K562 (cell line): Measurements from ENCODE around the gene APOB. TPM values are rescaled to one million over a fixed set of nuclear protein-coding genes. Genes with fewer than 3 reads are reported as not detected.

Experiments
- ATAC-seq: fragments of 200-7000 bp; cut with Tn5 transposase; 3 replicates; pipeline ENCODE4 v1.9.1; 2020; ENCODE audit warnings: moderate library complexity
- BruUV-seq: library from RNA; stranded (reverse); fragments of 400-500 nt; replicated peaks from 2 replicates; lab custom pipeline; 2021; lab: Mats Ljungman, UMichigan
- CTCF ChIA-PET: fragments of 300-600 bp; formaldehyde crosslinking; extraction: SDS; loops from one replicate; lab custom pipeline; 2021; ENCODE audit warnings: low intra/inter-chr PET ratio; lab: Yijun Ruan, JAX
- POLR2A ChIA-PET: fragments of 300-600, 350-650 bp; sonication (Branson Sonifier 250); formaldehyde crosslinking; extraction: SDS; loops from one replicate; lab custom pipeline; 2021; ENCODE audit warnings: antibody characterized with exemption, inconsistent platforms; lab: Yijun Ruan, JAX
- DNase-seq, 4 experiments: peaks; one replicate each; pipeline versions ENCODE4 v3.0.0 to v3.0.0-alpha.2; 2011 to 2018; ENCODE audit warnings: low spot score in 3 of 4, mixed read lengths in 3 of 4; ENCODE audit errors: extremely low read depth in 1 of 4
- FAIRE-seq: peaks from 2 replicates; lab custom pipeline; 2011; peaks lifted over from hg19 to GRCh38; lab: Jason Lieb, UNC
- H2AFZ ChIP-seq: 2 replicates; pipeline ENCODE4 v1.6.0; 2011; ENCODE audit warnings: low read depth, low read length, control low read depth, inconsistent platforms
- H3K27ac ChIP-seq: fragments of 200-600 bp; 3 replicates; pipeline ENCODE4 v1.8.0; 2011; ENCODE audit warnings: low read depth, mild to moderate bottlenecking, control low read depth, inconsistent platforms, low read length, moderate library complexity, mixed read lengths; ENCODE audit errors: extremely low read depth
- H3K27me3 ChIP-seq, 2 experiments: fragments of 300-600 bp in 1 of 2; 2 replicates in 1 of 2; 3 replicates in 1 of 2; pipeline versions ENCODE4 v1.6.0 to v1.8.0; 2011; ENCODE audit warnings: inconsistent platforms in 2 of 2, low read length in 2 of 2, mild to moderate bottlenecking in 1 of 2, mixed read lengths in 1 of 2, moderate library complexity in 1 of 2; ENCODE audit not compliant: control insufficient read depth in 2 of 2, insufficient read depth in 2 of 2
- H3K36me3 ChIP-seq: fragments of 300-600 bp; 3 replicates; pipeline ENCODE4 v1.8.0; 2011; ENCODE audit warnings: mild to moderate bottlenecking, low read length, inconsistent platforms; ENCODE audit not compliant: control insufficient read depth, insufficient read depth
- H3K4me1 ChIP-seq, 2 experiments: fragments of 200-600 bp in 1 of 2; replicated peaks in 1 of 2; 2 replicates in 1 of 2; 3 replicates in 1 of 2; pipeline versions ENCODE4 v1.5.1 to v1.8.0; 2011; ENCODE audit warnings: inconsistent platforms in 2 of 2, low read length in 2 of 2, mild to moderate bottlenecking in 1 of 2, mixed read lengths in 1 of 2, moderate library complexity in 1 of 2; ENCODE audit not compliant: control insufficient read depth in 2 of 2, insufficient read depth in 2 of 2
- H3K4me2 ChIP-seq: 2 replicates; pipeline ENCODE4 v1.6.1; 2011; ENCODE audit warnings: low read length, control low read depth, inconsistent platforms, mixed read lengths; ENCODE audit not compliant: insufficient read depth
- H3K4me3 ChIP-seq: fragments of 200-600 bp; sonication (generic), shearing (Covaris generic); 2 replicates; pipeline ENCODE4 v1.5.1; 2016; ENCODE audit warnings: control low read depth, inconsistent platforms
- H3K79me2 ChIP-seq: fragments of 200-600 bp; 3 replicates; pipeline ENCODE4 v1.8.0; 2011; ENCODE audit warnings: low read length, inconsistent platforms; ENCODE audit not compliant: control insufficient read depth, insufficient read depth
- H3K9ac ChIP-seq, 2 experiments: 2 replicates each; pipeline versions ENCODE4 v1.6.0 to v1.6.1; 2011; ENCODE audit warnings: low read depth in 2 of 2, low read length in 2 of 2, control low read depth in 1 of 2, inconsistent platforms in 1 of 2, mild to moderate bottlenecking in 1 of 2, mixed read lengths in 1 of 2; ENCODE audit not compliant: insufficient read depth in 1 of 2
- H3K9me1 ChIP-seq: one replicate; pipeline ENCODE4 v1.6.0; 2011; ENCODE audit warnings: inconsistent platforms, mild to moderate bottlenecking, low read length, moderate library complexity; ENCODE audit not compliant: control insufficient read depth, insufficient read depth
- H3K9me3 ChIP-seq: replicated peaks from 2 replicates; pipeline ENCODE4 v1.5.1; 2011; ENCODE audit warnings: low read depth, low read length, inconsistent platforms; ENCODE audit not compliant: control insufficient read depth, insufficient read depth
- H4K20me1 ChIP-seq: replicated peaks from 2 replicates; pipeline ENCODE4 v1.6.1; 2011; ENCODE audit warnings: low read length, inconsistent platforms, mixed read lengths; ENCODE audit not compliant: control insufficient read depth, insufficient read depth
- ADNP ChIP-seq: fragments of 200-800 bp; sonication (Bioruptor generic); IDR thresholded peaks from 2 replicates; pipeline ENCODE4 v1.6.1; 2016; ENCODE audit warnings: missing genetic modification characterization, missing compliant biosample characterization
- ARID1B ChIP-seq: fragments of 450-650 bp; IDR thresholded peaks from 2 replicates; pipeline ENCODE4 v1.6.1; 2016; ENCODE audit warnings: antibody characterized with exemption, mild to moderate bottlenecking, inconsistent platforms
- CREB3 ChIP-seq: fragments of 450-650 bp; conservative IDR thresholded peaks from 2 replicates; pipeline ENCODE4 v1.6.1; 2016; ENCODE audit warnings: missing genetic modification characterization, low read depth, mild to moderate bottlenecking, missing compliant biosample characterization, moderate library complexity
- ESRRB ChIP-seq: fragments of 250-450 bp; sonication (Bioruptor Pico); IDR thresholded peaks from 2 replicates; pipeline ENCODE4 v1.5.0; 2020; ENCODE audit warnings: mild to moderate bottlenecking, moderate library complexity, borderline replicate concordance
- ETV5 ChIP-seq: sonication (generic); formaldehyde crosslinking; IDR thresholded peaks from 2 replicates; pipeline ENCODE4 v1.4.0; 2020; ENCODE audit warnings: low read depth, mild to moderate bottlenecking, missing genetic modification reagents
- FOXO4 ChIP-seq: fragments of 450-650 bp; formaldehyde crosslinking; IDR thresholded peaks from 2 replicates; pipeline ENCODE4 v1.4.0; 2020; ENCODE audit warnings: mild to moderate bottlenecking, moderate library complexity
- KAT8 ChIP-seq: fragments of 450-650 bp; IDR thresholded peaks from 2 replicates; pipeline ENCODE4 v1.6.1; 2016; ENCODE audit warnings: low read depth, mild to moderate bottlenecking
- RBM17 ChIP-seq: fragments of 200-400 bp; formaldehyde crosslinking; IDR thresholded peaks from 2 replicates; pipeline ENCODE4 v1.6.1; 2017; ENCODE audit warnings: low read depth, mild to moderate bottlenecking, low read length, borderline replicate concordance
- ZNF121 ChIP-seq: sonication (generic); formaldehyde crosslinking; conservative IDR thresholded peaks from 2 replicates; pipeline ENCODE4 v1.8.0; 2022; ENCODE audit warnings: missing genetic modification reagents
- ZNF436 ChIP-seq: fragments of 250-450, 450-650 bp; sonication (Bioruptor Pico); formaldehyde crosslinking; IDR thresholded peaks from 2 replicates; pipeline ENCODE4 v1.7.0; 2020; ENCODE audit warnings: mild to moderate bottlenecking
- WGBS: fragments of 100-300 bp; shearing (Covaris generic); methylation state at CpG from one replicate; pipeline ENCODE4 v1.1.6; 2016; ENCODE audit warnings: low coverage, mixed read lengths; ENCODE audit not compliant: insufficient coverage; ENCODE audit errors: missing lambda C conversion rate; 5-methylcytosine and 5-hydroxymethylcytosine counted together
- in situ Hi-C: fragments of 300-500 bp; cut with MboI; formaldehyde crosslinking; loops from 4 replicates; pipeline ENCODE4 v1.15.0; 2018; ENCODE audit warnings: inconsistent platforms, mixed read lengths
- intact Hi-C: fragments of 100-400 bp; cut with micrococcal nuclease; formaldehyde crosslinking; loops from 2 replicates; pipeline ENCODE4 v1.14.2; 2022
- polyA plus RNA-seq, 8 experiments: library from polyadenylated mRNA; depleted of rRNA in 4 of 8; stranded (reverse) in 5 of 8; unstranded in 3 of 8; fragments of >200 nt; fragmentation: Nextera tagmentation in 2 of 8; fragmentation: Illumina TruSeq in 1 of 8; extraction: Ambion mirVana in 2 of 8; extraction: Trizol in 1 of 8; gene quantifications; 2 replicates each; pipeline versions ENCODE4 v1.2.1 to v1.2.3, GENCODE V29; 2011 to 2014; ENCODE audit warnings: inconsistent platforms in 1 of 8, missing spikeins in 1 of 8
- total RNA-seq, 7 experiments: library from RNA; depleted of rRNA in 6 of 7; stranded (reverse); fragments of >200 nt in 6 of 7; fragmentation: Illumina TruSeq in 2 of 7; extraction: Trizol in 2 of 7; gene quantifications; 2 replicates each; pipeline versions ENCODE4 v1.2.1 to v1.2.3, GENCODE V29; 2011 to 2021; ENCODE audit warnings: low replicate concordance in 1 of 7
- TF ChIP-seq, protein P1 (sequence below): fragments of 450-650 bp; IDR thresholded peaks from 2 replicates; pipeline ENCODE4 v1.6.1; 2016; ENCODE audit warnings: missing biosample characterization, missing genetic modification characterization

The APOB gene
- total and polyA plus RNA-seq, 9 of the 15 experiments (the other 6 are each of a cell fraction or from before 2014, with no cell fraction given), result 0.73 TPM; not detected in 8

- Histone ChIP-seq H3K9me1 (no peaks in the 10 kb centered on the region), H3K27me3 (peaks cover 2 to 26% of the 10 kb centered on the region in 2 experiments; a peak in 4 of 5 replicates), H3K27ac (no peak overlapping the region), H3K36me3 (no peaks in the 10 kb centered on the region), H3K4me1 (peaks cover 0 to 8% of the 10 kb centered on the region in 2 experiments; a peak in 1 of 5 replicates), H3K9ac (no peak overlapping the region), H4K20me1 (no peaks in the 10 kb centered on the region; the same call in 1 of the 2 replicates), H2AFZ (no peak overlapping the region), H3K4me2 (no peak overlapping the region), H3K4me3 (no peak overlapping the region)
- DNase-seq, result no peak
- CTCF ChIA-PET, result no interaction called here
- no TSS peak for BruUV-seq
- 0% methylated on average over 15 of the region's 20 CpGs for WGBS
- in situ Hi-C loops, result no loop called here
- FAIRE-seq, result no peak
- POLR2A ChIA-PET, result no interaction called here
- no peak for ATAC-seq
- TF ChIP-seq ADNP (tag) (no peak), KAT8 (no peak), CREB3 (tag) (no peak), ZNF436 (CRISPR knock-in tag) (no peak), ZNF121 (CRISPR knock-in tag) (no peak), ARID1B (no peak), FOXO4 (CRISPR knock-in tag) (no peak), ETV5 (CRISPR knock-in tag) (no peak), ESRRB (no peak), RBM17 (no peak)
- TF ChIP-seq, protein P1, sequence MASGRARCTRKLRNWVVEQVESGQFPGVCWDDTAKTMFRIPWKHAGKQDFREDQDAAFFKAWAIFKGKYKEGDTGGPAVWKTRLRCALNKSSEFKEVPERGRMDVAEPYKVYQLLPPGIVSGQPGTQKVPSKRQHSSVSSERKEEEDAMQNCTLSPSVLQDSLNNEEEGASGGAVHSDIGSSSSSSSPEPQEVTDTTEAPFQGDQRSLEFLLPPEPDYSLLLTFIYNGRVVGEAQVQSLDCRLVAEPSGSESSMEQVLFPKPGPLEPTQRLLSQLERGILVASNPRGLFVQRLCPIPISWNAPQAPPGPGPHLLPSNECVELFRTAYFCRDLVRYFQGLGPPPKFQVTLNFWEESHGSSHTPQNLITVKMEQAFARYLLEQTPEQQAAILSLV (tag), result no peak
- TF ChIP-seq, all 486 proteins: peak for 0
- intact Hi-C loops, result no loop called here
- Histone ChIP-seq H3K9me3 (no peaks in the 10 kb centered on the region), H3K79me2 (no peaks in the 10 kb centered on the region)
Observed at GRCh38 chr2:21044694-21045371, 960 bp upstream of the APOB start.
